KBM-7 (cell line): ENCODE results near the gene GARIN3.
"Not testable (repeated sequence)": the region's sequence is repeated elsewhere in the genome, so short reads cannot be mapped to it uniquely, and the experiment has no call there.

Experiments
- DNase-seq: peaks from one replicate; pipeline ENCODE4 v3.0.0-alpha.2; 2015
- in situ Hi-C: fragments of 300-500 bp; cut with MboI; formaldehyde crosslinking; loops from 2 replicates; pipeline ENCODE4 v1.14.3; 2020; ENCODE audit warnings: low sequenced_read_pairs, low pct_unique_long_range_greater_than_20kb, mixed read lengths

GARIN3 gene

GRCh38 chr5:157166214-157167213, at the start of gene GARIN3:
GARIN3 (minus strand) TSS chr5:157166264; CDS start chr5:157166168, 96 bp downstream.
- no peak for DNase-seq
- in situ Hi-C loops, result no loop called here

GRCh38 chr5:157215514-157216167, 49.6 kb upstream of the GARIN3 start:
- DNase-seq, result no peak
- in situ Hi-C loops, result no loop called here

GRCh38 chr5:157214861-157215513, 48.9 kb upstream of the GARIN3 start:
- DNase-seq, result peak; percentile 12
- in situ Hi-C loops, result no loop called here

GRCh38 chr5:157214415-157214814, 48.4 kb upstream of the GARIN3 start:
- DNase-seq, result no peak
- in situ Hi-C loops, result no loop called here

DNA sequence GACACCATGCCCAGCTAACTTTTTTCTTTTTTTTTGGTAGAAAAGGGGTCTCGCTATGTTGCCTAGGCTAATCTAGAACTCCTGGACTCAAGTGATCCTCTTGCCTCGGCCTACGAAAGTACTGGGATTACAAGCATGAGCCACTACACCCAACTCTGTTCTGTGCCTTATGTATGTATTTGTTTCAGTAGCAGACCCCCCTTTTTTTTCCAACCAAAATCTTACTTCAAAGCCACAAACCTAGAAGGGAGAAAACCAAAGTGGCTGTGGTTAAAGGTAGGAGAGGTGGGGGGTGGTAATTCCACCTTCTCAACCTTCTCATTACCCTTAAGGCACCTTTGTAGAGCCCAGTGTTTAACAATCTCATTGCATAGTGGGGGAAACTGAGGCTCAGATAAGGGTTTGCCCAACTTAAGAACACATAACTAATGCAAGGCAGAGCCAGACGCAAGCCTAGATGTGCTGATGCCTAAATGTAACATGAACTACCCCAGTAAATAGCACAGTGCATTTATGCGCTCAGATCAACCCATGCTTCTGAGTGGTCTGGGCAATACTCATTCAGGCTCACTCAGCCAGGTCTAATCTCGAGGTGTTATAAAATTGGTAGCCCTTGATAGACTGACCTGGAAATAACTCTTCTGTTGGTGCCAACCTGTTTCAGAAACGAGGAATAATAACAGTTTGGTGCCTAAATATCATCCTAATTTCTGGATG, 47.6 kb upstream of the GARIN3 start:
- in situ Hi-C loops, result no loop called here
- DNase-seq, result no peak

GRCh38 chr5:157212307-157212706, 46.2 kb upstream of the GARIN3 start:
- in situ Hi-C loops, result no loop called here
- DNase-seq, result peak; percentile 12

GRCh38 chr5:157210652-157211051, 44.6 kb upstream of the GARIN3 start:
- DNase-seq, in situ Hi-C loops: not testable (repeated sequence)

DNA sequence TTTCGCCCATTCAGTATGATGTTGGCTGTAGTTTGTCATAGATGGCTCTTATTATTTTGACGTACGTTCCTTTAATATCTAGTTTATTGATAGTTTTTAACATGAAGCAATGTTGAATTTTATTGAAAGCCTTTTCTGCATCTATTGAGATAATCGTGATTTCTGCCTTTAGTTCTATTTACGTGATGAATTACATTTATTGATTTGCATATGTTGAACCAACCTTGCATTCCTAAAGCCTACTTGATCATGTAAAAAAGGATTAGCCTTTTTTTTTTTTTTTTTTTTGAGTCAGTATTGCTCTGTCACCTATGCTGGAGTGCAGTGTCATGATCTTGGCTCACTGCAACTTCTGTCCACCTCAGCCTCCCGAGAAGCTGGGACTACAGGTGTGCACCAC, 39.6 kb upstream of the GARIN3 start:
- in situ Hi-C loops, result no loop called here
- no peak for DNase-seq

- in situ Hi-C loops, result no loop called here
- DNase-seq, result peak; percentile 55
Observed at GRCh38 chr5:157204765-157205164, 38.7 kb upstream of the GARIN3 start.

DNA sequence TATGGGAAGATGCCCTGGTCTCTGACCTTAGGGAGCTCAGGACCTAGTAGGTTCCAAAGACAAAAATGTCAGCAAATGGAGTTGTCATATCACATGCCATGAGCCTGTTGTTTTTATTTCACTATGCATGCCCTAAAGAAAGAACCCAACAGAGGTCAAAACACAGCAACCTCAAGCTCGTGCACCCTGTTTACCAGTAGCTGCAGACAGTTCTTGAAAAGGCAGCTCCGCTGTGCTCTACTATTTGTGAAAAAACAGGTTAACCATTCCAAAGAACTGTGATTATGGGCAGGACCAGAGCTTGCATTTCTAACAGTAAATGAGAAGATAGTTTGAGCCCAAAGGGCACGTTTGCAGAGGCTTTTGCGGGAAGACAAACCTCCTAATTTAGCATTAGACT, 37.4 kb upstream of the GARIN3 start:
- DNase-seq, result no peak
- in situ Hi-C loops, result no loop called here

- no peak for DNase-seq
- in situ Hi-C loops, result no loop called here
Observed at GRCh38 chr5:157201857-157202256, 35.8 kb upstream of the GARIN3 start.

DNA sequence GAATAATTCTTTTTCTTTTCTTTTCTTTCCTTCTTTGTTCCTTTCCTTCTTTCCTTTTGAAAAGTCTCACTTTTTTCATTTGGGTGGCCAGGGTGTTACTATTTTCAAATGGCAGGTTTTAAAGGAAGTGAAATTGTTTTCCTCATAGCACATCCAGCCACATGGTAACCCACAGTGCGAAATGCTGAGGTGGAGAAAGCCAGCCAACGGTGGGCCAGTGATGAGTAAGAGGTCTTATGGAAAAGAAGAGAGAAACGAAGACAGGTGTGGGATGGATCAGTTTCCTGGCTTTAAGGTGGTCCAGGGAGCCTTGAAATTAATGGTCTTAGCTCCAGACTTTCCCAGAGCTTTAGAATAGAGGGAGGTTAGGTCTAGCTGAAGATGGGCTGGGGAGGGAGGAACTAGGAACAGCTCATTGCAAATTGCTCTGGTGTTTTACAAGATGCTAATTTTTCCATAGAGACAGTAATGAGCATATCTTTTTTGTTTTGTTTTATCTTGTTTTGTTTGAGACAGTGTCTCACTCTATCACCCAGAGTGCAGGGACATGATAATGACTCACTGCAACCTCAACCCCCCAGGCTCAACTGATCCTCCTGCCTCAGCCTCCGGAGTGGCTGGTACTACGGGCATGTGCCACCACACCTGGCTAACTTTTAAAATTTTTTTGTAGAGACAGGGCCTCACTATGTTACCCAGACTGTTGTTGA, 32.4 kb upstream of the GARIN3 start:
- no peak for DNase-seq
- in situ Hi-C loops, result no loop called here

DNA sequence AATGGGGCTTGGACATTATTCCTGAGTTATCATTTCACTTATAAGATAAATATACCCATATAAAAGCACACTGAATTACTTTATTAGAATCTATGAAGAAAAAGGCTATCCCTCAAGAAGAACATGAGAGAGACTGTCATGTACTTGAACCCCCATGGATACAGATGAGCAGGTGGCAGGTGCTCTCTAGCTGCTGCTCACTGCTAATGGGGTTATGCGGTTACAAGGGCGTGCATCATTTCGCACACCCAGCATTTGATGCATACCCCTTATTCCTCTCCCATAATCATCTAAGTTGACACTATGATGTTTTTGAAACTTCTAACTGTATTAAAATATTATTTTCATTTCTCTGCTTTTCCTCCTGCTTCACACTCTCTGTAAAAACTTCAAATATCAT, 31.0 kb upstream of the GARIN3 start:
- no peak for DNase-seq
- in situ Hi-C loops, result no loop called here

GRCh38 chr5:157196045-157196444, 30.0 kb upstream of the GARIN3 start:
- in situ Hi-C loops, result no loop called here
- DNase-seq, result no peak

GRCh38 chr5:157193699-157194424, 27.8 kb upstream of the GARIN3 start:
- DNase-seq, result no peak
- in situ Hi-C loops, result no loop called here

- in situ Hi-C loops, result no loop called here
- no peak for DNase-seq
Observed at GRCh38 chr5:157189223-157189622, 23.2 kb upstream of the GARIN3 start.

GRCh38 chr5:157188270-157188669, 22.2 kb upstream of the GARIN3 start:
- in situ Hi-C loops, result no loop called here
- no peak for DNase-seq
